Stomach (tissue), 8 donors: ENCODE results near the gene VWA8. TPM values are rescaled to one million over a fixed set of nuclear protein-coding genes. Genes with fewer than 3 reads are reported as not detected.

Experiments used
- polyA plus RNA-seq, 3 donors: library from polyadenylated mRNA; stranded (reverse); fragments of 200-250 nt; gene quantifications; one replicate each; pipeline ENCODE4 v1.2.3, GENCODE V29; 2013
- small RNA-seq, 4 donors: library from RNA; depleted of rRNA; stranded (forward); fragments of <200 nt; gene quantifications; one replicate each; pipeline ENCODE3, GENCODE V24; 2016
- total RNA-seq, 5 donors: library from RNA; depleted of rRNA; stranded (reverse); fragments of >200 nt; gene quantifications; one replicate each; pipeline versions ENCODE4 v1.1.0 to v1.2.3, GENCODE V29; 2014 to 2016
- donor health status: healthy with polysubstance abuse.
- donor health status: Bipolar disorder and iron deficiency.
- donor health status: healthy.

Gene VWA8
- total and polyA plus RNA-seq, 8 donors, result 3.3 to 99.2 (median 25.4) TPM

Small RNAs within 50 kb of the gene (small RNA-seq; reads per million reads assigned to genes)
- gene RN7SL515P (0 reads per million in 4 donors), gene RNU6-74P (0 reads per million in 4 donors), gene RPS28P8 (0 reads per million in 4 donors)

Other genes with a start within 250 kb of the VWA8 start
- 10 to 100 TPM in 4 of 5 donors, 1 to 10 TPM in 1; 8.1 to 41.5 (median 21.6) TPM for gene DGKH, start 87.5 kb upstream of the VWA8 start, total RNA-seq
- 1 to 10 TPM in 1 of 3 donors, under 1 TPM in 2; 0.61 to 2.0 (median 0.62) TPM for gene DGKH, start 87.5 kb upstream of the VWA8 start, polyA plus RNA-seq